ENCODE measurements around the gene RAD23A.
"Not testable (repeated sequence)": the region's sequence is repeated elsewhere in the genome, so short reads cannot be mapped to it uniquely, and the experiment has no call there.

GRCh38 chr19:12915860-12916259 is 29.8 kb upstream of the RAD23A start:
- not testable (repeated sequence) for TF ChIP-seq POLR2A (IDR thresholded peaks at IDR 0.05)
- TF ChIP-seq, protein P1, sequence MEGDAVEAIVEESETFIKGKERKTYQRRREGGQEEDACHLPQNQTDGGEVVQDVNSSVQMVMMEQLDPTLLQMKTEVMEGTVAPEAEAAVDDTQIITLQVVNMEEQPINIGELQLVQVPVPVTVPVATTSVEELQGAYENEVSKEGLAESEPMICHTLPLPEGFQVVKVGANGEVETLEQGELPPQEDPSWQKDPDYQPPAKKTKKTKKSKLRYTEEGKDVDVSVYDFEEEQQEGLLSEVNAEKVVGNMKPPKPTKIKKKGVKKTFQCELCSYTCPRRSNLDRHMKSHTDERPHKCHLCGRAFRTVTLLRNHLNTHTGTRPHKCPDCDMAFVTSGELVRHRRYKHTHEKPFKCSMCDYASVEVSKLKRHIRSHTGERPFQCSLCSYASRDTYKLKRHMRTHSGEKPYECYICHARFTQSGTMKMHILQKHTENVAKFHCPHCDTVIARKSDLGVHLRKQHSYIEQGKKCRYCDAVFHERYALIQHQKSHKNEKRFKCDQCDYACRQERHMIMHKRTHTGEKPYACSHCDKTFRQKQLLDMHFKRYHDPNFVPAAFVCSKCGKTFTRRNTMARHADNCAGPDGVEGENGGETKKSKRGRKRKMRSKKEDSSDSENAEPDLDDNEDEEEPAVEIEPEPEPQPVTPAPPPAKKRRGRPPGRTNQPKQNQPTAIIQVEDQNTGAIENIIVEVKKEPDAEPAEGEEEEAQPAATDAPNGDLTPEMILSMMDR (IDR thresholded peaks at IDR 0.05), result not testable (repeated sequence)

Measured in thyroid gland (tissue), 4 donors.